Tibial nerve (tissue), 4 donors: ENCODE measurements around the gene RASEF.

Experiments used
- EP300 ChIP-seq, 2 donors: sonication (generic); formaldehyde crosslinking; IDR thresholded peaks; one replicate each; pipeline ENCODE4 v1.6.1; 2017; ENCODE audit warnings: antibody characterized with exemption in 2 of 2, mild to moderate bottlenecking in 1 of 2
- POLR2A ChIP-seq, 2 donors: fragments of 450-650 bp; IDR thresholded peaks; one replicate each; pipeline ENCODE4 v1.6.1; 2017; ENCODE audit warnings: antibody characterized with exemption in 2 of 2, mild to moderate bottlenecking in 2 of 2, moderate library complexity in 2 of 2
- TF ChIP-seq, protein P1 (sequence below), 5 experiments: fragments of 200-600 bp in 3 of 5; fragments of 450-650 bp in 2 of 5; sonication (generic) in 3 of 5; IDR thresholded peaks; one replicate each; pipeline ENCODE4 v1.5.1; 2016 to 2019; ENCODE audit warnings: antibody characterized with exemption in 5 of 5, mild to moderate bottlenecking in 3 of 5, moderate library complexity in 2 of 5

DNA sequence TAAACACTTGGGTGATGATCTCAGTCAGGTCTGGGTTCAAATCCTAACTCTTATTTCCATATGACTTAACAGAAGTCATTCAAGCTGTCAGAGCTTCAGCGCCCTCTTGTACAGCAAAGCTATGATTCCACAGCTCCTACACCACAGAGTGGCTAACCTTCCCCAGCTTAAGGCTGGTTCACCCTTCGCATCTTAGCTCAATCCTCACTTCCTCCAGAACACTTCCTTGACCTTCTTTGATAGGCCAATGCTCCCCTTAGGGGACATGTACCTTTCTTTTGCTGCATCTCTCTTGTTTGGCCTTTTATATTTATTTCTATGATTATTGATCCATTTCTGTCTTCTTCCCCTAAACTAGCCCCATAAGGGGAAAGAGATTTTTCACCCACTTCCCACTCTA is 57.0 kb downstream of the RASEF start:
- TF ChIP-seq, protein P1, sequence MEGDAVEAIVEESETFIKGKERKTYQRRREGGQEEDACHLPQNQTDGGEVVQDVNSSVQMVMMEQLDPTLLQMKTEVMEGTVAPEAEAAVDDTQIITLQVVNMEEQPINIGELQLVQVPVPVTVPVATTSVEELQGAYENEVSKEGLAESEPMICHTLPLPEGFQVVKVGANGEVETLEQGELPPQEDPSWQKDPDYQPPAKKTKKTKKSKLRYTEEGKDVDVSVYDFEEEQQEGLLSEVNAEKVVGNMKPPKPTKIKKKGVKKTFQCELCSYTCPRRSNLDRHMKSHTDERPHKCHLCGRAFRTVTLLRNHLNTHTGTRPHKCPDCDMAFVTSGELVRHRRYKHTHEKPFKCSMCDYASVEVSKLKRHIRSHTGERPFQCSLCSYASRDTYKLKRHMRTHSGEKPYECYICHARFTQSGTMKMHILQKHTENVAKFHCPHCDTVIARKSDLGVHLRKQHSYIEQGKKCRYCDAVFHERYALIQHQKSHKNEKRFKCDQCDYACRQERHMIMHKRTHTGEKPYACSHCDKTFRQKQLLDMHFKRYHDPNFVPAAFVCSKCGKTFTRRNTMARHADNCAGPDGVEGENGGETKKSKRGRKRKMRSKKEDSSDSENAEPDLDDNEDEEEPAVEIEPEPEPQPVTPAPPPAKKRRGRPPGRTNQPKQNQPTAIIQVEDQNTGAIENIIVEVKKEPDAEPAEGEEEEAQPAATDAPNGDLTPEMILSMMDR (IDR thresholded peaks at IDR 0.05): no peak
- TF ChIP-seq EP300 (IDR thresholded peaks at IDR 0.05): no peak
- TF ChIP-seq POLR2A (IDR thresholded peaks at IDR 0.05): no peak
